ENCODE data around the gene ZEB2.

GRCh38 chr2:144456680-144457079 lies 63.2 kb downstream of the ZEB2 start:
- TF ChIP-seq EZH2phosphoT487 (conservative IDR thresholded peaks at IDR 0.05; ENCODE audit: low read length) (no peak), CTCF (IDR thresholded peaks at IDR 0.05; ENCODE audit: insufficient read depth, low read length, poor library complexity, severe bottlenecking) (no peak)

Measured in SU-DHL-6 (cell line).